Activated CD4-positive, alpha-beta memory T cell treated with anti-CD3 and anti-CD28 coated beads for 36 hours (primary cell): Measurements from ENCODE around the gene ABCA4. TPM values are rescaled to one million over a fixed set of nuclear protein-coding genes. Genes with fewer than 3 reads are reported as not detected.
"Not testable (repeated sequence)": the region's sequence is repeated elsewhere in the genome, so short reads cannot be mapped to it uniquely, and the experiment has no call there.

ENCODE experiments used
- CTCF ChIA-PET: fragments of 350-600 bp; sonication (Branson Sonifier 250); formaldehyde crosslinking; loops from one replicate; lab custom pipeline; 2021; ENCODE audit warnings: antibody characterized with exemption, inconsistent platforms; lab: Charles Lee
- POLR2A ChIA-PET: fragments of 350-600 bp; sonication (Branson Sonifier 250); formaldehyde crosslinking; loops from one replicate; lab custom pipeline; 2021; ENCODE audit warnings: antibody characterized with exemption; lab: Charles Lee
- DNase-seq: peaks from one replicate; pipeline ENCODE4 v3.0.0-alpha.2; 2020
- H3K27ac Mint-ChIP-seq: one replicate; pipeline ENCODE4 v1.8.0; 2021; ENCODE audit warnings: mixed read lengths
- H3K27me3 Mint-ChIP-seq: one replicate; pipeline ENCODE4 v1.8.0; 2021; ENCODE audit warnings: mixed read lengths
- H3K36me3 Mint-ChIP-seq: one replicate; pipeline ENCODE4 v1.8.0; 2021; ENCODE audit warnings: mixed read lengths
- H3K4me1 Mint-ChIP-seq: one replicate; pipeline ENCODE4 v1.8.0; 2021; ENCODE audit warnings: low read depth, mixed read lengths
- H3K4me3 Mint-ChIP-seq: one replicate; pipeline ENCODE4 v1.8.0; 2021; ENCODE audit warnings: mild to moderate bottlenecking, mixed read lengths
- H3K9me3 Mint-ChIP-seq: one replicate; pipeline ENCODE4 v1.8.0; 2021; ENCODE audit warnings: mixed read lengths
- intact Hi-C: fragments of 100-400 bp; cut with micrococcal nuclease; formaldehyde crosslinking; loops from one replicate; pipeline ENCODE4 v1.15.1; 2023
- total RNA-seq, 2 experiments: library from RNA; stranded (reverse); gene quantifications; one replicate each; pipeline ENCODE4 v1.2.3, GENCODE V29; 2021

ABCA4 gene
- total RNA-seq: not detected

- no peaks in the 10 kb centered on the region for H3K9me3 Mint-ChIP-seq
- H3K4me1 Mint-ChIP-seq: no peaks in the 10 kb centered on the region
- no peak for DNase-seq
- POLR2A ChIA-PET: no interaction called here
- no peak within 1 kb of the TSS for H3K4me3 Mint-ChIP-seq
- intact Hi-C loops: no loop called here
- peaks cover 8% of the 10 kb centered on the region for H3K27me3 Mint-ChIP-seq
- H3K27ac Mint-ChIP-seq: no peak within 1 kb of the TSS
- CTCF ChIA-PET: no interaction called here
- H3K36me3 Mint-ChIP-seq: no peaks in the 10 kb centered on the region
Observed at GRCh38 chr1:94120991-94121390, at the start of gene ABCA4. TSS of gene ABCA4 (minus strand) at chr1:94121148. CDS start at chr1:94121045, 103 bp downstream.

GRCh38 chr1:94169126-94169525 is 48.2 kb upstream of the ABCA4 start:
- Mint-ChIP-seq H3K9me3 (no peaks in the 10 kb centered on the region), H3K36me3 (no peaks in the 10 kb centered on the region), H3K4me3 (no peak overlapping the region), H3K4me1 (no peaks in the 10 kb centered on the region), H3K27ac (no peak overlapping the region), H3K27me3 (peaks cover 14% of the 10 kb centered on the region)
- POLR2A ChIA-PET: no interaction called here
- intact Hi-C loops: no loop called here
- no peak for DNase-seq
- CTCF ChIA-PET: no interaction called here

DNA sequence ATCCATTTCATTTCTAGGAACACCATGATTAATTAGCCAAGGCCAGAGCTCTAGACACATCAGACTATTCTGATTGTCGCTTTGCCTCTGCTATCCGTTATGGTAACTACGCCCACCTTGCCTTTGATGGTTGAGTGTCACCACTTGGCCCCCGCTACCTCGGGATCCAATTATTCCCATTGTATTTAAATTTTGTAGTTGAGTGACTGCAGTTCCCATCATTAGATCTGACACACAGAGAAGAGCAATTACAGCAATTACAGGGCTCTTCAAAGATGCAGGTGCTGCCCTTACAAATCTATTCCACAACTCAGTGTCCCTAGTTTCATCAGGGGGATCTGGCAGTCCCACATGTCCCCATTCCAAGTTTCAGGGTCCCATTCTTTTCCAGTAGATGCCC is 44.9 kb upstream of the ABCA4 start:
- CTCF ChIA-PET: no interaction called here
- H3K27me3 Mint-ChIP-seq: peaks cover 18% of the 10 kb centered on the region
- POLR2A ChIA-PET: no interaction called here
- H3K4me3 Mint-ChIP-seq: no peak overlapping the region
- no peak for DNase-seq
- no peaks in the 10 kb centered on the region for H3K36me3 Mint-ChIP-seq
- H3K4me1 Mint-ChIP-seq: no peaks in the 10 kb centered on the region
- no peak overlapping the region for H3K27ac Mint-ChIP-seq
- no peaks in the 10 kb centered on the region for H3K9me3 Mint-ChIP-seq
- intact Hi-C loops: no loop called here

- DNase-seq, POLR2A ChIA-PET, CTCF ChIA-PET, H3K27ac Mint-ChIP-seq, H3K4me1 Mint-ChIP-seq, intact Hi-C loops, H3K4me3 Mint-ChIP-seq, H3K9me3 Mint-ChIP-seq, H3K36me3 Mint-ChIP-seq: not testable (repeated sequence)
- H3K27me3 Mint-ChIP-seq: peaks cover 18% of the 10 kb centered on the region
Observed at GRCh38 chr1:94164885-94165284, 43.9 kb upstream of the ABCA4 start.

GRCh38 chr1:94164121-94164520 is 43.2 kb upstream of the ABCA4 start:
- DNase-seq, H3K9me3 Mint-ChIP-seq, POLR2A ChIA-PET, H3K4me1 Mint-ChIP-seq, H3K36me3 Mint-ChIP-seq, intact Hi-C loops, H3K27ac Mint-ChIP-seq, CTCF ChIA-PET, H3K4me3 Mint-ChIP-seq: not testable (repeated sequence)
- H3K27me3 Mint-ChIP-seq: peaks cover 16% of the 10 kb centered on the region

GRCh38 chr1:94163249-94163648 is 42.3 kb upstream of the ABCA4 start:
- H3K27ac Mint-ChIP-seq, DNase-seq, CTCF ChIA-PET, H3K4me3 Mint-ChIP-seq, intact Hi-C loops, H3K4me1 Mint-ChIP-seq, H3K9me3 Mint-ChIP-seq, POLR2A ChIA-PET, H3K36me3 Mint-ChIP-seq: not testable (repeated sequence)
- H3K27me3 Mint-ChIP-seq: peaks cover 16% of the 10 kb centered on the region

GRCh38 chr1:94160811-94161210 is 39.9 kb upstream of the ABCA4 start:
- H3K4me1 Mint-ChIP-seq: no peaks in the 10 kb centered on the region
- no peak for DNase-seq
- no peak overlapping the region for H3K4me3 Mint-ChIP-seq
- ChIA-PET CTCF (no interaction called here), POLR2A (no interaction called here)
- intact Hi-C loops: no loop called here
- no peak overlapping the region for H3K27ac Mint-ChIP-seq
- peaks cover 9% of the 10 kb centered on the region for H3K27me3 Mint-ChIP-seq
- H3K9me3 Mint-ChIP-seq: no peaks in the 10 kb centered on the region
- H3K36me3 Mint-ChIP-seq: no peaks in the 10 kb centered on the region

DNA sequence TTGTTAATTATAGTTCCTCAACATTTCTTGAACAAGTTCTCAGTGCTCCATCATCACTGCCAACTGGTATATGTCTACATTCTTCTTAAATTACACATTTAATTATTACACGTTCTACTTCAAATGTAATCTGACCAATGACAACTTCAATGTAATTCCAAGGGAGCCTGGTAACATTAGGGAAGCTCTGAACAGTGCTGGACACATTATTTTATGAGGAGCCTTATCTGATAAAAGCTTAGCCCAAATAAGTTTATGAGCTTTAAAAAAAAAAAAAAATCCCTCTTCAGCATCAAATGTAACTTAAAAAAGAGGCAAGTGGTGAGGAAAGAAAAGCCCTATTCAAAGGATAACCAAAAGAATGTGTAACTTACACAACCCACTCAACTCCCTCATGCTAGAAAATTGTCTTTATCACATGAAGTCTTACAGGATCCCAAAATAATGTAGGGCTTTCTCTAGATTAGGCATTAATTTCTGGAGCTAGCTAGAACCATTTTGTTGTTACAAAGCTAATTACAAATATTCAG is 35.2 kb upstream of the ABCA4 start:
- no peak for DNase-seq
- no peaks in the 10 kb centered on the region for H3K9me3 Mint-ChIP-seq
- no peaks in the 10 kb centered on the region for H3K27me3 Mint-ChIP-seq
- H3K4me1 Mint-ChIP-seq: no peaks in the 10 kb centered on the region
- no peaks in the 10 kb centered on the region for H3K36me3 Mint-ChIP-seq
- CTCF ChIA-PET: no interaction called here
- intact Hi-C loops: no loop called here
- POLR2A ChIA-PET: no interaction called here
- H3K27ac Mint-ChIP-seq: no peak overlapping the region
- H3K4me3 Mint-ChIP-seq: no peak overlapping the region

DNA sequence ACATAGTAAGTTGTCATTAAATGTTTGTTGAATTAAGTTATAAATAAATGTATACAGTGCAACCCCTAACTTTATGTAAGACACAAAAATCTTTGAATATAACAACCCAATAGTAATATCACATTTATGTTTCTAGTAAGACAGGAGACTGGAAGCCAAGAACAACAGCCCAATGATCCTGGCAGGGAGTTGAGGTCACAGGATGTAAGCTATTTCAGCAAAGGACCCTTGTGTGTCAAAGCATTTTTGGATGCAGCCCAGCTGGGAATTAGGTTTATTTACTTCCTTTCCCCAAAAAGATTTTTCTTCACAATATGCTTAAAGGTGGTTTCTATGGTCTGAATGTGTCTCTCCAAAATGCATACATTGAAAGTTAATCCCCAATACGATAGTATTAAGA is 34.0 kb upstream of the ABCA4 start:
- Mint-ChIP-seq H3K27ac (no peak overlapping the region), H3K36me3 (no peaks in the 10 kb centered on the region), H3K27me3 (no peaks in the 10 kb centered on the region), H3K9me3 (no peaks in the 10 kb centered on the region), H3K4me3 (no peak overlapping the region), H3K4me1 (no peaks in the 10 kb centered on the region)
- intact Hi-C loops: no loop called here
- ChIA-PET CTCF (no interaction called here), POLR2A (no interaction called here)
- DNase-seq: no peak

- CTCF ChIA-PET: interaction anchor here (0.9 kb wide), 1 partner anchor 54 kb away, joined by 3 read pairs; no protein-coding TSS in a partner anchor
- intact Hi-C loops: no loop called here
- H3K27me3 Mint-ChIP-seq: no peaks in the 10 kb centered on the region
- H3K27ac Mint-ChIP-seq: no peak overlapping the region
- H3K4me1 Mint-ChIP-seq: no peaks in the 10 kb centered on the region
- no peaks in the 10 kb centered on the region for H3K9me3 Mint-ChIP-seq
- H3K36me3 Mint-ChIP-seq: no peaks in the 10 kb centered on the region
- no peak overlapping the region for H3K4me3 Mint-ChIP-seq
- DNase-seq: no peak
- POLR2A ChIA-PET: no interaction called here
Observed at GRCh38 chr1:94153133-94153532, 32.2 kb upstream of the ABCA4 start.

DNA sequence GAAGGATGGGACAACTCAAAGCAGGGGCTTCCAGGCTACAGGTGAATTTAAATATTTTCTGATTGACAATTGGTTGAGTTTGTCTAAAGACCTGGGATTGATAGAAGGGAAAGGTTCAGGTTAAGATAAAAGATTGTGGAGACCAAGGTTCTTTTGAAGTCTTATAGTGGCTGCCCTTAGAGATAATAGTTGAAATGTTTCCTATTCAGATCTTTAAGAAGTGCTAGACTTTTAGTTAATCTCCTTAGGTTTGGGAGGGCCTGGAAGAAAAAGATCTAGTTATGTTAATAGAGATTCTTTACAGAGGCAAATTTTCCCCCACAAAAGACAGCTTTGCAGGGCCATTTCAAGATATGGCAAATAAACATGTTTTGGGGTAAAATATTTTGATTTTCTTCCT is 28.2 kb upstream of the ABCA4 start:
- H3K4me1 Mint-ChIP-seq, DNase-seq, H3K27me3 Mint-ChIP-seq, intact Hi-C loops, H3K36me3 Mint-ChIP-seq, H3K27ac Mint-ChIP-seq, POLR2A ChIA-PET, H3K9me3 Mint-ChIP-seq, H3K4me3 Mint-ChIP-seq: not testable (repeated sequence)
- CTCF ChIA-PET: interaction anchor here (0.5 kb wide), 1 partner anchor 332 kb away, joined by 3 read pairs; no protein-coding TSS in a partner anchor

- ChIA-PET POLR2A (no interaction called here), CTCF (no interaction called here)
- no peak for DNase-seq
- Mint-ChIP-seq H3K9me3 (no peaks in the 10 kb centered on the region), H3K4me3 (no peak overlapping the region), H3K36me3 (no peaks in the 10 kb centered on the region), H3K27ac (no peak overlapping the region), H3K27me3 (no peaks in the 10 kb centered on the region), H3K4me1 (no peaks in the 10 kb centered on the region)
- intact Hi-C loops: no loop called here
Observed at GRCh38 chr1:94146273-94146672, 25.3 kb upstream of the ABCA4 start.

DNA sequence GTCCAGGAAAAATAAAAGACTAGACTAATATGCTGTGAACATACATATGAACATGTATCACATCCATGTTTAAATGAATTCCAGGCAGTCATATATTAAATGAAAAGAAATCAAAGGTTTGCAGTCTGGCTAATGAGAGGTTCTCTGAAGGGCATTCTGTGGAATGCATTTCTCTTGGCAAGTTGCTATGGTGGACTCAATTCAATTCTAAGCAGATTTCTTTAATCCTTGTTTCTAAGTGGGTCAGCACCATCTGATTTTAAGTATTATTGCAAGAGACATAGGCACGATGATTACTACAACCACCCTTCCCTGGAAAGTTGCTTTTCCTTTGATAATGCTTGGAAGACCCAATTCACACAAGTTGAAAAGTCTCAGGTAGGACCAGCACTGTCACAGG is 23.9 kb upstream of the ABCA4 start:
- no peak overlapping the region for H3K4me3 Mint-ChIP-seq

More for the DNA sequence above, 23.9 kb upstream of the ABCA4 start:
- Mint-ChIP-seq H3K27ac (no peak overlapping the region), H3K36me3 (no peaks in the 10 kb centered on the region), H3K27me3 (no peaks in the 10 kb centered on the region), H3K9me3 (no peaks in the 10 kb centered on the region), H3K4me1 (no peaks in the 10 kb centered on the region)
- ChIA-PET CTCF (no interaction called here), POLR2A (no interaction called here)
- intact Hi-C loops: no loop called here
- no peak for DNase-seq
